GM18502 (cell line): Measurements from ENCODE around the gene NATD1.

Source experiments
- ATAC-seq: cut with Tn5 transposase; IDR thresholded peaks from one replicate; pipeline ENCODE4 v1.9.1; 2021; ENCODE audit warnings: mild to moderate bottlenecking; ENCODE audit not compliant: unreplicated experiment, poor library complexity

NATD1 gene

GRCh38 chr17:21252796-21253645 lies at the start of gene NATD1:
NATD1 (minus strand) TSS chr17:21253410; CDS start chr17:21253264, 146 bp downstream.
- ATAC-seq, result peak; percentile 74

GRCh38 chr17:21301593-21302550 lies 48.7 kb upstream of the NATD1 start:
- no peak for ATAC-seq

- no peak for ATAC-seq
Measured at GRCh38 chr17:21300601-21301571, 47.7 kb upstream of the NATD1 start.

- ATAC-seq, result no peak
Measured at GRCh38 chr17:21299981-21300600, 46.9 kb upstream of the NATD1 start.

- no peak for ATAC-seq
Measured at GRCh38 chr17:21298983-21299519, 45.8 kb upstream of the NATD1 start.

GRCh38 chr17:21298056-21298982 lies 45.1 kb upstream of the NATD1 start:
- no peak for ATAC-seq

GRCh38 chr17:21297597-21297996 lies 44.4 kb upstream of the NATD1 start:
- ATAC-seq, result no peak

- no peak for ATAC-seq
Measured at GRCh38 chr17:21297026-21297520, 43.9 kb upstream of the NATD1 start.

GRCh38 chr17:21296097-21297025 lies 43.2 kb upstream of the NATD1 start:
- no peak for ATAC-seq

GRCh38 chr17:21295036-21295952 lies 42.1 kb upstream of the NATD1 start:
- no peak for ATAC-seq

- no peak for ATAC-seq
Measured at GRCh38 chr17:21294321-21295035, 41.3 kb upstream of the NATD1 start.

- ATAC-seq, result no peak
Measured at GRCh38 chr17:21293831-21294210, 40.6 kb upstream of the NATD1 start.

- ATAC-seq, result no peak
Measured at GRCh38 chr17:21292867-21293830, 39.9 kb upstream of the NATD1 start.

GRCh38 chr17:21291862-21292261 lies 38.7 kb upstream of the NATD1 start:
- no peak for ATAC-seq
